HG03558 (cell line): ENCODE data around the gene KLF7.

Source experiments
- ATAC-seq: cut with Tn5 transposase; IDR thresholded peaks from one replicate; pipeline ENCODE4 v1.9.1; 2021; ENCODE audit warnings: moderate number of reproducible peaks; ENCODE audit not compliant: unreplicated experiment; ENCODE audit errors: extremely low read depth

Gene KLF7

DNA sequence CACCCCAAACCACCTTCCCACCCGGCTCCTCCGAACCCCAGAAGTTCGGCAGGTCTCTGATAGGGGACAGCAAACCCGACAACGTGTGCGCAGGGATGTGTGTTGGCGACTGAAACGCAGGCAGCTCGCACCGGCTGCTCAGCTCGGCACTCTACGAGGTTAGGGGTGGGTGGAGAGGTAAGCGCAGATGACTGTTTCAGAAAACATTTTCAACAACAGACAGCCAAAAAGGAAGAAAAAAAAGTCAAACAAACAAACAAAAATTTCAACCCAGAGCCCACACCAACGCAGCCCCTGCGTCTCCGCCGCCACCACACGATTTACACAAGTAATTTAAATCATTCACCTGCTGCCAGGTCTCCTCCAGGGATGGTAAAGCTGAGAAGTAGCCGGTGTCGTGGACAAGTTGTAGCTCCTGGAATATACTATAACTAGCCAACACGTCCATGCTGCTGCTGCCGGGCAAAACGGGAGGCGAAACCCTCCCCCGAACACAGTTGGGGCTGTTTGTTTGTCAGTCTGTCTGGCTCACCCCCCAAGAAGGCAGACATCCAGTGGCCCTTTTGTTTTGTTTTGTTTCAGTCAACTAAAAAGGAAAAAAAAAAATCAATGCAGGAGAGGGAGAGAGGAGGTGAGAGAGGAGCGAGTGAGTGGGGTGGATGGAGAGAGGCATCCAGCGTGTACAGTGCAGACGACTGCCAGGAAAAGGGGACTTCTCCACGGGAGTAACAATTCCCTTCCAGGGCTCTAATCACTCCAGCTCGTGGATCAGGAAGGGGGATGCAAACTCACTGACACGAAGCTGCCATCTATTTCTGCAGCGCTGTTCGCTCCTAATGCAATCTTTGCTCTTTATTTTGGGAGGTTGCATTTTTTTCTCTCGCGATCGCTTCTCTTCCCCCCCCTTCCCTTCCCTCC lies at the start of gene KLF7:
KLF7 (minus strand) TSS at position 828 of the 918 bp plus-strand sequence; CDS start at position 448, 380 bp downstream.
- ATAC-seq = no peak

DNA sequence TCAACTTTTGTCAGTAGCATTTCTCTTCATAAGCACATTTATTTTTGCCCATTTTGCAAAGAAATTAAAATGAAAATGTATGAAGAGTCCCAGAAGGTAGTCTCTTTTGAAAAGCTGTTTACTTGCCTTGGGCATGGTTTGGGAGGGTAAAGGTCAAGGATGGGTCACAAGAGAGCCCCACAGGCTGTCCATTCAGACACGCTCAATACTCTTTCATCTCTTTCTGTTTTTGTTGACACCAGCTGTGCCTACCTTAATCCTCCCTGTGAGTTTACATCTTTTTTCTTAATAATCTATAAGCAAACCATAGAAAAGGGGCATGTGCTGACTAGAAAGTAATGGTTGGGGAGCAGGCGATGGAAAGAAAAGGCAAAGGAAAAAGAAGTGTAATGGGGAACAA lies 49.6 kb upstream of the KLF7 start:
- ATAC-seq = no peak

DNA sequence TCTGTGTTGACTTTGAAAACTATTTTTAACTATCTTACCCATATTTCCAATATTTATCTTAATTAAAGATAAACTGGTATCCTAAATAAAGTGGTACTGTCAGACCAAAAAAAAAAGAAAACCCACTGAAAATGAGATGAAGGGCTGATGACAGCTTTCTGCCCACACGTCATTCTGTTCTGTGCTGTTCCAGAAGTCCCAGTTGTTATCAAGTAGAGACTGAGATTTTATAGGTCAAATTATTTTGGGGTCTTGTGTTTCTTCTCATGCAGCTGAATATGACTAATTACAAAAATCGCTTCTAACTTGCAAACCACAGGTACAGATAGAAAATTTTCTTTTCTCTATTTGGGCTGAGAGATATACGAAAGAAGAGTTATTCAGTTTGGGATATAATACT lies 48.7 kb upstream of the KLF7 start:
- no peak for ATAC-seq

DNA sequence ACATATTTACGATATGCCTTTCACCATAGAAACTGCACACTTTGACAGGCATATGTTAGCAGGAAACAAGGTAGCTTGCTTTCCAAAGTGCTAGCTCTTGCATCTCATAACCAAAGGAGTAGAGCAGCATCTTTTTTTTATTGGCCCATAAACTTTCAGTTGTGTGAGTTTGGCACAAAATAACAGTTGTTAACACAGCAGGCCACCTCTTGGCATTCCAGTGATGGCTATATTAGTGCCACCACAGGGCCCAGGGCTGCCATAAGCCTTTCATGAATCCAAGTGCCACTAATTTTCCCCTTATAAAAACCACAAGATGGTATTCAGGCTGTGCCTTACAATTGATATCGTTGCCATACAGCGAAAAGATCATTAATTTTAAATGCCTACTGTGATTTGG lies 40.3 kb upstream of the KLF7 start:
- ATAC-seq = no peak

DNA sequence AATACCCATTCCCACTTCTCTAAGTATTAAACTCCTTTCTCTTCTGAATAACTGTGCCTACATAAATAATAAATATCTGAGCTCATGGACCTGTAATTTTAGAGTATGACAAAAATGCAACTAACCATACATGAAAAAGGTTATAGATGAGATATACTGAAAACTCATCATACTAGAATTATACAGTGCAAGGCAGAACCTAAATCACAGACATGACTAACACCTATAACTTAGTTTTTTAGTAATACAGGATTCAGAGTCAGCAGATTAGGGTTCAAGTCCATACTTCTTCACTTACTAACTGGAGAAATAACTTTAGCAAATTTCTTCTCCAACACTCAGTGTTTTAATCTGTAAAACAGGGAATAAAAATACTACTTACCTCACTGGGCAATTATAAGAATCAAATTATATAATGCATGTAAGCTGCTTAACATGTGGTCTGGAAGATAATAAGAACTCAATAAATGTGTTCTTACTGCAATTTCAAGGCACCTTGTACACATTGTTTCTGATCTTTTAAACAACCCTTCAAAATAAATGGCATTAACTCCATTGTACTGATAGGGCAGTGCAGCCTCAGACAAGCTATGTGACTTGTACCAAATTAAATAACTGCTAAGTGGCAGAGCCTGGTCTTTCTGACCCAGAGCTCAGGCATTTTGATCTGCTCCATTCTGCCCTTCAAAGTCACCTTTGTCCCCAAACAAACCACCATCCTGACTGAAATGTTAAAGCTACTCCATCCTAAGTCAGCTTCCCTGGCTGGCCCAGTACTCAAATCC lies 39.6 kb upstream of the KLF7 start:
- ATAC-seq = no peak

DNA sequence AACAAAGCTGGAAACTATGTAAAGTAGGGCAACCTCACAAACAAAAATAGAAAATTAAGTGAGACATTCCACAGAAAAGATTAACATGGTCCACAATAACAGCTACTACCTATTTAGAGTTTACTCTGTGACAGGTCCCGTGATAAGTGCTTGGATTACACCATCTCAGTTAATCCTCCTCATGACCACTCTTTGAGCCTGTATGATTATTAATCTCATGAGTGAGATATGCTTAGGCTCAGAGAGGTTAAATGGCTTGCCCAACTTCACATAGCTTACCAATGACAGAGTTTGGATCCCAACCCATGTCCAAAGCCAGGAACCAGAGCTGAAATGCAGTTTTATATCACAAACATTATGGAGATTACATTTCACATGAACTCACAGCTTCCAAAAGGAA lies 37.3 kb upstream of the KLF7 start:
- ATAC-seq = no peak

DNA sequence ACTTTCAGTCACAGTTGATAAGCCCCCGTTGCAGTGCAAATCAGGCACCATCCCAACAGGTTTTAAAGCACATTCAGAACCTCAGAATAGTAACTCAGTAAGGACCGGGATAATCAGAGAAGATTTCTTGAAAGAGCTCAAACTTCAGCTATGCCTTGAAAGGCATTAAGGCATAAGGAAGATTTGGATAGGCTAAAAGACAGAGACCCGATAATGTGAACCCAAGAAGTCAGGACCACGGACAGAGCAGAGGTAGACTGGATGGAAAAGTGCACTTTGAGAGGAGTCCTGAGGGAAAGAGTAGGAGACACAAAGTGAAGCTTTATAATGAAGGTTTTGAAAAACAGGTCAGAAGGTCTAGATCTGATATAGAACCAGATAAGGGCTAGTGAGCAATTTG lies 36.9 kb upstream of the KLF7 start:
- no peak for ATAC-seq

DNA sequence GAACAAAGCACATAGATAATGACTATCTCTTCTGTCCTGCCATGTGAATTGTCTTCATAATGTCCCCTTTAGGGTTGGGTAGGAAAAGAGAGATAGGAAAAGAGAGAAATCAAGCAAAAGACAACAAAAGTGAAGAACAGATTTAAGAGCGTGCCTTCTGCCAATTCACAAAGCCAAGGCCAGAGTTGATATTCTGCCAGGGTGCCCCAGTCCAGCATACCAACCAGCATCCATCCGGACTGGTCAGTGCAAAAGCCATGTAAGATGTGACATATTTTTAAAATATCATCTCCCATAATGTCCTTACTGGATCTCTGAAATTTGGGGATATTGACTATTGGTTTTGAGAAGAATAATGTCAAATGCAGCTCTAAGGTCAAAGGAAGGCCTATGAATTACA lies 35.7 kb upstream of the KLF7 start:
- no peak for ATAC-seq

DNA sequence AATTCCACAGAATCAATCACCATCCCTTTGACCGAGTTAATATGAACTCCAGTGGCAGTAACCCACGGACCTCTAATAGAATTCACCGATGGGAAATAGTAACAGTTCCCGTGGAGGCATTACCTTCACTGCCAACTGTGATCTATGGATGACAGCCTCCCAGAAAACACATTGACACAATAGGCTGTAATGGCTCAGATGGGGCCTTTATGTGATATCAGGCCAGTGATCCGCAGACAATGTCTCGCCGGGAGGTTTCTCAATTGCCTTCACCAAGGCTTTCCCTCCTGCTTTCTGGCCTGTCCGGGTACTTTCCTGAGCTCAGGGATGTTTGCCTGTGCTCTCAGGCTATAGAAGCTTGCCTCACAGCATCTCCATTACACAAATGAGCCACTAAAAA lies 34.4 kb upstream of the KLF7 start:
- ATAC-seq = no peak

DNA sequence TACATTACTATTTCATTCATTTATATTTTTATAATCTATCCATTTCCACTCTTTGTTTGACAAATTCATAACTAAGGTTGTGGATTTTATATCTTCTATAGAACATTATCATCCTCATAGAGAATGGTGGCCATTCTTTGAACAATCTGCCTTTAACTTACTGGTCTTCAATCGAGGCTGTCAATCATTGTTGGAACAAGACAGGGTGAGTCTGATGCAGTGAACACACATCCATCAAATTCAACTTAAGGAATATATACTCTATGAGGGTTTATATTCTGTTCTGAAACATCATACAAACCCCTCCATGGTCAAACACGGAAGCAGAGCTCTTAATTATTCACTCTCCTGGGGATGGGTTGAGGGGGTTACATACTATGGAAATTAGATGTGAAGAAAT lies 28.3 kb upstream of the KLF7 start:
- ATAC-seq = no peak

DNA sequence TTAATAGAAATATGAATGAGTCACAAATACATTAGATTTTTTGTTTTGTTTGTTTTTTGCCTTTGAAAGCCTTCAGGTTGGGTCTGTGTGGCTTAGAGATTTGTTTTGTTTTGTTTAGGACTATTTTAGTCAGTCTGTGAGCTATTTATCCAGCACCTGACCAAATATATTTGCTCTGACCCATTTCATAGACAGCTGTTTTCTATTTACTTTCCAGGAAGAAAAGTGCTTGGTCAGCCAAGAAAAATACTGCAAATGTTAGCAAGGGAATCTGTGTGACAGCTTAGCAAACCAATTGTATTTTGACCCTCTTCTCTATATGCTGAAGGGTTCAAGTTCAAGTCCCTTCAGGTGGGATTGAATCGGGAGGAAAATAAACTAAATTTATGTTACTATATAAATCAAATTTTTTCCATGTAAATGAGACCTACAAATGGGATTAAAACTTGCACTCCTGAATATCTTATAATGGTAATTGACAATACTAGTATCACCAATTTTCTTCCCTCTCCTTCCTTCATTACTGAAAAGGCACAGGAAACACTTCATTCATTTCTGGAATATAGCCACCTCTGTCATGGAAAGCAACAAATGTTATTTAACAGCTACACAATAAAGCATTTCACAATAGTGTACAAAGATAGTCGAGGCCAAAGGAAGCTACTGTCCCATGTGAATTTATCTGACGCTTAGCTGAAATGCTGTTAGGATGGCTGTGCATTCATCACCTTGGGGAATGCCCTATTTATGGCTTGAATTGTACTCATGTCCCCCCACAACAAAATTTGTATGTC lies 23.1 kb upstream of the KLF7 start:
- ATAC-seq = no peak

DNA sequence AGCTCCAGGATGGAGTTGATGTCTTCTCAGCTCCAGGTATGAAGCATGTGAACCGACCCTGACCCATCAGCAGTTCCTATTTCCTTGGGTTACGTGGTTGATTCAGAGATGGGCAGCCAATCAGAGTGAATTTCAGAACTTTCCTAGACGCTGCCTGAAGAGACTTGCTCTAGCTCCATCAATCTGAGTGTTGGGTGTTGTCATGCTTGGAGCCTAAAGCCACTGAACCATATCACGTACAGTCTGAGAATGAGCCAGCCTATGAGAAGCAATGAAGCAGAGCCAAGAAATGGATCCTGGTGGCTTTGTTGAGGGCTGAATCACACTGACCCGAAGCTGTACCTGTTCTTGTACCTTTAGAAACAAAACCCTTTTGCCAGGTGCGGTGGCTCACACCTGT lies 19.6 kb upstream of the KLF7 start:
- ATAC-seq = no peak

DNA sequence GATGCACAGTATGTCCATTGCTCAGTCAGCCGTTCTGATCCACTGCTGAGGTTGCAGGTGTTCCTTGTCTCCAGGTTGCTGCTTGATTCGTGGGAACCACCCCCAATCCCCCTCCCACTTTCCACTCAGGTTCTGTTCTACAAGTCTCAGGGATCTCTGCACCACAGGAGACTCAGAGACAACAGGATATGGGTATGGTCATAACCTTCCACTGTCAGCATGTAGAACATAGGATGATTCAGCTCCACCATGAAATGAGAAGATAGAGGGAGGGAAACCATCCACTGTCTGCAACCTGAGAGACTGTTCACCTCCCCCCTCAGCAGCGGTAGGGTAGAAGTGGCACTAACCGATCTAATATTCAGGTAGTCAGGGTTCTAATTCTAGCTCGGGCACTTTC lies 19.0 kb upstream of the KLF7 start:
- ATAC-seq = no peak

DNA sequence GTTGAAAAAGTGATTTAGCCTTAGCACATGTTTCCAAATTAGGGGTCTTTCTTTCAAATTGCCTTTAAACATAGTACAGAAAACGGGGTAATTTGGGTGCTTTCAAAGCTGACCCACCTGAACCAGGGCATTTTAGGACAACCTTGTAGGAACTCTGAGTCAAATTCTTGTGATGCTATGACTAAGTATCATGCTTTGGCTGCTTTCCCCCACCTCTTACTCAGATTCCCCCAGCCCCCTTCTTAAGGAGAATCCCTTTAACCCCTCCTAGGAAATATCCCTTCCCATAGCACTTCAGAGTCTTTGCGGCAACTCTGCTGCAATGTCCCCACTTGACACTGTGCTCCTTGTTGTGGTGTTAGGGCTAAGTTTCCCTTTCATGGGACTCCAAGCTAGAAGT lies 18.6 kb upstream of the KLF7 start:
- no peak for ATAC-seq

DNA sequence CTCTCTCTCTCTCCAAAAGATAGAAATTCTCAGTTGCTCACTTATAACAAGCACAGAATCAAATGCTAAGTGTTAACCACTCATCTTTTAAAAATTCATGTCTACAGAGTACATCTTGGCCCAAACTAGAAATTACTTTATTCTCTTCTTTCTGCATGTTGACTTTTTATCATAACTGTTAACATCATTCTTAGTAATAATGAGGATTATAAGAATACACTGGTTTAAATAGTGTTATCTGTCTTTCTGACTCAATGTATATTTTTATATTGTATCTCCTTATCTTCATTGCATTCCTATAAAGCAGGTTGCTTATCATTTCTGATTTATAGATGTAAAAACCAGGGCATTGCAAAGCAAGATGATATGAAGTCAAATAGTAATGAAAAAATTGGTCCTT lies 17.8 kb upstream of the KLF7 start:
- ATAC-seq = no peak

DNA sequence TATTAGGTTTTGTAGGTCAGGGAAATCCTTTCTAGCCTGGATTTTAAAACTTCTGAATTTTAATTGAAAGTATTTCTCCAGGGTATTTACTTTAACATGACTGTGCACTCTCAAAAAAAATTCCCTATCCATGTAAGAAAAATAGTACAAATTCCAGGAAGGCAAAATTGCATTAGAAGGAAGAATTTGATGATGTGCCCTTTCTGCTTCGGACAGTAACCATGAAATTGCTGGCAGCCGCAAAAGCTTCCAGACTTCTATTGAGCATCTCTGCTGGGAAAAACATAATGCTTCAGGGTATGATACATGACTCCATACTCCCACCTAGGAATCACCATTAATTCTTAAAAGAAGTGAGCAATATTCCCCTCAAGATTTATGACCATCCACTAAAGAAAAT lies 17.2 kb upstream of the KLF7 start:
- ATAC-seq = no peak

DNA sequence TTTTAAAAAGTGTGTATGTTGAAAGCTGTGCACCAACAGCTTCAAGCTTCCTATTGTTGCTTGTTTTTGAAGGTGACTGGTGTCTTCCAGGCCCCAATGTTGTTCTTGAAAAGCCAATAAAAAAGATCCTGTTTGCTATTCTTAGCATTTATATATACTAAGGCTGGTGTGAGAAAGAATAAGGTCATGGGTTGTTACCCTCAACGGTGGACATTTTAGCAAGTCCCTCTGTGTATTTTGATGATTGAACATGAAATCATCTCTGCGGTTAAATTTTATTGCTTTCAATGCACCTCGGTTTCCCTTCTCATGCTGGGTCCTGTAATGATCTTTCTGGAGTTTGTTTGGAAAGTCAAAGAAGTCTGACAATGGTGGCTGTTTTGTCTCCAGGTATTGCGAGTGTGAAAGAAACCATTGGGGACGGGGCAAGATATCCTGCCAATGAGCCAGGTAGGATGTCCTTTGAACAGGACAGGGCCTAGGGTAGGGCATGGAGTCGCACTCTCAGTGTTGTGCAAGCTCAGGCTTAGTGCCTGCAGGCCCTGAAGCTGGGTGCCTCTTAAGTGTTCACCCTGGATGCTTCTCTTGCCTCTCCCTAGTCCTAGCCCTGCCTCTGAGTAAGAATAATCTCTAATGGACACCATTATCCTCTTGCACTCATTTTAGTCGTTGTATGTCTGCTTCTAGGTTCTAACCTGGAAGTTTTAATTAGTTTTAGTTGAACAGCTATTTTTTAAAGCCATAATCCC lies 16.0 kb upstream of the KLF7 start:
- no peak for ATAC-seq

DNA sequence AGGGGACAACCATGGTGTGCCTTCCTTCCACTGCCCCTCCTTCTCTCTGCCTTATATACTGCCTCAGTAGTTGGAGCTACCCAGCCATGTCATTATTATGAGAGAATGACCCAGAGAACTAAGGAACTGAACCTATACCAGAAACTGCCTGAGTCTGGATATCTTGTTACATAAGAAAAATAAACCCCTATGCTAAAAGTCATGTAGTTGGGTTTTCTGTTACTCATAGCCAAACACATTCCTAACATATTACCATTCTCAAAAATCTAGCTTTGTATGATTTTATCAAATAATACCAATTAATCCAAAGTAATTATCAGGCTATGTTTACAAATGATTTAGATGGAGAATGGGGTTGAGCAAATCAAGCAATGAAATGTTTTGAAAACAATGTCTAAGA lies 15.0 kb upstream of the KLF7 start:
- ATAC-seq = no peak

DNA sequence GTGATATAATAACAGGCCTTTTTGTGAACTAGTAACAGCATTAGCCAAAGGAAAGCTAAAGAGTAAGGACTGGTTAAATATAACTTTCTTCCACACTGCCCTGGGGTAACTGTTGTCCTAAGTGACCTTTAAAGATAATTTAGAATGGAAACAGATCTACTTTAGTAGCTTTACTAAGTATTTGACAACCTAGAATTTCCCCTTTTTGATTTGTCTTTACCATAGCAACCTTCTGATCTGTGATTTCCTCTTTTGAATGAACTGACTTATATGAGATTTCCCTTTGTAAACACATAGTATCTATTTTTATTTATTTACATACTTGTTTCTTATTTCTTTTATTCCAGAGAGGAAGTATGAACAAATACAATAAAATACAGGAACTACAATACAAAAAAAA lies 10.5 kb upstream of the KLF7 start:
- no peak for ATAC-seq

DNA sequence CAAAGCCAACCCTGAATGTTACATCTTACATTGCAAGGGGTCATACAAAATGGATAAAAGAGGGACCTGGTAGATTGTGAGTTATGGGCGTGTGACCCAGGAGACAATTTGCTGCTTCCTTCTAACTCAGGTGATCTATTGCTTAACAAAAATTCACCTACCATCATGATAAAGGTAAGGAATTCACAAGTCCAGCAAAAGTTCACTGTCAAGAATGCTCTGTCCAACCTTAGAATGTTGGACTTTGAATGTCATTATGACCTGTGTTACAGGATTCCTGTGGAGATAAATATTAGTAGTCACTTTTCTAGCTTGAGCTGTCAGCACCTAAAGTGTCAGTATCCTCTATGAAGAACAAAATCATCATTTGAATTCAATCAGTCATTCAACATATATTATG lies 7.9 kb upstream of the KLF7 start:
- ATAC-seq = no peak
